K562 (cell line): ENCODE measurements around the gene MAP3K7. TPM values are rescaled to one million over a fixed set of nuclear protein-coding genes. Genes with fewer than 3 reads are reported as not detected.

Experiments
- ATAC-seq: fragments of 200-7000 bp; cut with Tn5 transposase; 3 replicates; pipeline ENCODE4 v1.9.1; 2020; ENCODE audit warnings: moderate library complexity
- BruUV-seq: library from RNA; stranded (reverse); fragments of 400-500 nt; replicated peaks from 2 replicates; lab custom pipeline; 2021; lab: Mats Ljungman, UMichigan
- CTCF ChIA-PET: fragments of 300-600 bp; formaldehyde crosslinking; extraction: SDS; loops from one replicate; lab custom pipeline; 2021; ENCODE audit warnings: low intra/inter-chr PET ratio; lab: Yijun Ruan, JAX
- POLR2A ChIA-PET: fragments of 300-600, 350-650 bp; sonication (Branson Sonifier 250); formaldehyde crosslinking; extraction: SDS; loops from one replicate; lab custom pipeline; 2021; ENCODE audit warnings: antibody characterized with exemption, inconsistent platforms; lab: Yijun Ruan, JAX
- DNase-seq, 4 experiments: peaks; one replicate each; pipeline versions ENCODE4 v3.0.0 to v3.0.0-alpha.2; 2011 to 2018; ENCODE audit warnings: low spot score in 3 of 4, mixed read lengths in 3 of 4; ENCODE audit errors: extremely low read depth in 1 of 4
- FAIRE-seq: peaks from 2 replicates; lab custom pipeline; 2011; peaks lifted over from hg19 to GRCh38; lab: Jason Lieb, UNC
- H2AFZ ChIP-seq: 2 replicates; pipeline ENCODE4 v1.6.0; 2011; ENCODE audit warnings: low read depth, low read length, control low read depth, inconsistent platforms
- H3K27ac ChIP-seq: fragments of 200-600 bp; 3 replicates; pipeline ENCODE4 v1.8.0; 2011; ENCODE audit warnings: low read depth, mild to moderate bottlenecking, control low read depth, inconsistent platforms, low read length, moderate library complexity, mixed read lengths; ENCODE audit errors: extremely low read depth
- H3K27me3 ChIP-seq, 2 experiments: fragments of 300-600 bp in 1 of 2; 2 replicates in 1 of 2; 3 replicates in 1 of 2; pipeline versions ENCODE4 v1.6.0 to v1.8.0; 2011; ENCODE audit warnings: inconsistent platforms in 2 of 2, low read length in 2 of 2, mild to moderate bottlenecking in 1 of 2, mixed read lengths in 1 of 2, moderate library complexity in 1 of 2; ENCODE audit not compliant: control insufficient read depth in 2 of 2, insufficient read depth in 2 of 2
- H3K36me3 ChIP-seq: fragments of 300-600 bp; 3 replicates; pipeline ENCODE4 v1.8.0; 2011; ENCODE audit warnings: mild to moderate bottlenecking, low read length, inconsistent platforms; ENCODE audit not compliant: control insufficient read depth, insufficient read depth
- H3K4me1 ChIP-seq, 2 experiments: fragments of 200-600 bp in 1 of 2; replicated peaks in 1 of 2; 2 replicates in 1 of 2; 3 replicates in 1 of 2; pipeline versions ENCODE4 v1.5.1 to v1.8.0; 2011; ENCODE audit warnings: inconsistent platforms in 2 of 2, low read length in 2 of 2, mild to moderate bottlenecking in 1 of 2, mixed read lengths in 1 of 2, moderate library complexity in 1 of 2; ENCODE audit not compliant: control insufficient read depth in 2 of 2, insufficient read depth in 2 of 2
- H3K4me2 ChIP-seq: 2 replicates; pipeline ENCODE4 v1.6.1; 2011; ENCODE audit warnings: low read length, control low read depth, inconsistent platforms, mixed read lengths; ENCODE audit not compliant: insufficient read depth
- H3K4me3 ChIP-seq: fragments of 200-600 bp; sonication (generic), shearing (Covaris generic); 2 replicates; pipeline ENCODE4 v1.5.1; 2016; ENCODE audit warnings: control low read depth, inconsistent platforms
- H3K79me2 ChIP-seq: fragments of 200-600 bp; 3 replicates; pipeline ENCODE4 v1.8.0; 2011; ENCODE audit warnings: low read length, inconsistent platforms; ENCODE audit not compliant: control insufficient read depth, insufficient read depth
- H3K9ac ChIP-seq, 2 experiments: 2 replicates each; pipeline versions ENCODE4 v1.6.0 to v1.6.1; 2011; ENCODE audit warnings: low read depth in 2 of 2, low read length in 2 of 2, control low read depth in 1 of 2, inconsistent platforms in 1 of 2, mild to moderate bottlenecking in 1 of 2, mixed read lengths in 1 of 2; ENCODE audit not compliant: insufficient read depth in 1 of 2
- H3K9me1 ChIP-seq: one replicate; pipeline ENCODE4 v1.6.0; 2011; ENCODE audit warnings: inconsistent platforms, mild to moderate bottlenecking, low read length, moderate library complexity; ENCODE audit not compliant: control insufficient read depth, insufficient read depth
- H3K9me3 ChIP-seq: replicated peaks from 2 replicates; pipeline ENCODE4 v1.5.1; 2011; ENCODE audit warnings: low read depth, low read length, inconsistent platforms; ENCODE audit not compliant: control insufficient read depth, insufficient read depth
- H4K20me1 ChIP-seq: replicated peaks from 2 replicates; pipeline ENCODE4 v1.6.1; 2011; ENCODE audit warnings: low read length, inconsistent platforms, mixed read lengths; ENCODE audit not compliant: control insufficient read depth, insufficient read depth
- LARP7 ChIP-seq: fragments of 450-650 bp; IDR thresholded peaks from 2 replicates; pipeline ENCODE4 v1.6.1; 2016
- WGBS: fragments of 100-300 bp; shearing (Covaris generic); methylation state at CpG from one replicate; pipeline ENCODE4 v1.1.6; 2016; ENCODE audit warnings: low coverage, mixed read lengths; ENCODE audit not compliant: insufficient coverage; ENCODE audit errors: missing lambda C conversion rate; 5-methylcytosine and 5-hydroxymethylcytosine counted together
- in situ Hi-C: fragments of 300-500 bp; cut with MboI; formaldehyde crosslinking; loops from 4 replicates; pipeline ENCODE4 v1.15.0; 2018; ENCODE audit warnings: inconsistent platforms, mixed read lengths
- intact Hi-C: fragments of 100-400 bp; cut with micrococcal nuclease; formaldehyde crosslinking; loops from 2 replicates; pipeline ENCODE4 v1.14.2; 2022
- polyA plus RNA-seq, 8 experiments: library from polyadenylated mRNA; depleted of rRNA in 4 of 8; stranded (reverse) in 5 of 8; unstranded in 3 of 8; fragments of >200 nt; fragmentation: Nextera tagmentation in 2 of 8; fragmentation: Illumina TruSeq in 1 of 8; extraction: Ambion mirVana in 2 of 8; extraction: Trizol in 1 of 8; gene quantifications; 2 replicates each; pipeline versions ENCODE4 v1.2.1 to v1.2.3, GENCODE V29; 2011 to 2014; ENCODE audit warnings: inconsistent platforms in 1 of 8, missing spikeins in 1 of 8
- total RNA-seq, 7 experiments: library from RNA; depleted of rRNA in 6 of 7; stranded (reverse); fragments of >200 nt in 6 of 7; fragmentation: Illumina TruSeq in 2 of 7; extraction: Trizol in 2 of 7; gene quantifications; 2 replicates each; pipeline versions ENCODE4 v1.2.1 to v1.2.3, GENCODE V29; 2011 to 2021; ENCODE audit warnings: low replicate concordance in 1 of 7

MAP3K7 gene
- total and polyA plus RNA-seq, 9 of the 15 experiments (the other 6 are each of a cell fraction or from before 2014, with no cell fraction given): 13.4 to 60.9 (median 34.8) TPM

DNA sequence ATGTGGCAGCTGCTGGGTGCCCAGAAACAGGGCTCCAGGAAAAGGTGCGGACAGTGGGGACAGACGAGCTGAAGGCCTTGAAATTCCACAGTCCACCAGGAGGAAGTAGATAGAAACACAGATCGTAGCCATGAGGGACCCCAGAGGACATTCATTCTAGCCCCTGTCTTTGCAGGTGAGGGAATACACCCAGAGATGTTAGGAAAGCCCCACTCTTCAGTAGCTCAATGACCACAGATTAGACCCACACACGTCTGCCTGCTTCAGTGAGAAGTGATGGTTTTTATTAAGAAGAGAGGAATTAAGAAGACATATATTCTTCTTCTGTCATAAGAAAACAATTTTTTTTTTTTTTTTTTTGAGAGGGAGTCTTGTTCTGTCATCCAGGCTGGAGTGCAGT lies 123.0 kb downstream of the MAP3K7 start:
- in situ Hi-C loops: no loop called here
- no peaks in the 10 kb centered on the region for H3K9me1 ChIP-seq
- 47% methylated on average over 4 of the region's 4 CpGs for WGBS
- POLR2A ChIA-PET: interaction anchor here (0.5 to 1.2 kb wide), 6 partner anchors 11 to 652 kb away, joined by 3 to 4 read pairs (median 3); no protein-coding TSS in a partner anchor
- H3K27ac ChIP-seq: 0 out of 3 replicates have a peak overlapping the region, but pooled peaks have one; percentile 20
- no peaks in the 10 kb centered on the region for H3K9me3 ChIP-seq
- no peak overlapping the region for H3K4me3 ChIP-seq
- H3K79me2 ChIP-seq: no peaks in the 10 kb centered on the region
- H3K4me1 ChIP-seq: peaks cover 20 to 76% of the 10 kb centered on the region in 2 experiments
- FAIRE-seq (no peak), DNase-seq (no peak), ATAC-seq (no peak)
- H3K9ac ChIP-seq: peak overlapping the region in 1 of 2 experiments; percentile 57; a peak in 1 of 4 replicates
- TF ChIP-seq LARP7: no peak
- peak overlapping the region; percentile 56 for H2AFZ ChIP-seq
- no peak overlapping the region for H3K4me2 ChIP-seq
- no peaks in the 10 kb centered on the region for H4K20me1 ChIP-seq
- intact Hi-C loops: no loop called here
- CTCF ChIA-PET: no interaction called here
- no TSS peak for BruUV-seq
- H3K27me3 ChIP-seq: no peaks in the 10 kb centered on the region
- no peaks in the 10 kb centered on the region for H3K36me3 ChIP-seq
